NCI-H2029 treated with DMSO at 0.1 percent for 48 hours (cell line): ENCODE data around the gene ZNF783.
"Not testable (repeated sequence)": the region's sequence is repeated elsewhere in the genome, so short reads cannot be mapped to it uniquely, and the experiment has no call there.

Experiments
- DNase-seq: peaks from one replicate; lab custom pipeline; 2025; lab: John Stamatoyannopoulos, UW

ZNF783 gene

DNA sequence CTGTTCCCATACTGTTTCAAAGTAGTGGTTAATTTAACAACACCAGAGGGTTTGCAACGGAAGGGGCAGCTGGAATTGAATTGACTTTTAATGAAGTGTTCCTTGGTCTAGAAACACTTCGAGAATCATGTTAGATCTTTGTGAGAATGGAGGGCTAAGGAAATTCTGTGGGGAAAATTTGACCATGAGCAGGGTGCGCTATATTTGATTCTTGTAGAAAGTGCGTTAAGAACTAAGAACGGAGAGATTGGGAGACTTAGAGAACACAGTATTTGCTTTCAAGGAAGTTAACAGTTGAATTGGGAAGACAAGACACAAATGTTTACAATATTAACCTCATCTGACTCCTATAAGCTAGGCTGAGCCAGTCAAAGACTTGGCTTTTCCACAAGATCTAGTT lies 21.4 kb upstream of the ZNF783 start:
- DNase-seq = no peak

DNA sequence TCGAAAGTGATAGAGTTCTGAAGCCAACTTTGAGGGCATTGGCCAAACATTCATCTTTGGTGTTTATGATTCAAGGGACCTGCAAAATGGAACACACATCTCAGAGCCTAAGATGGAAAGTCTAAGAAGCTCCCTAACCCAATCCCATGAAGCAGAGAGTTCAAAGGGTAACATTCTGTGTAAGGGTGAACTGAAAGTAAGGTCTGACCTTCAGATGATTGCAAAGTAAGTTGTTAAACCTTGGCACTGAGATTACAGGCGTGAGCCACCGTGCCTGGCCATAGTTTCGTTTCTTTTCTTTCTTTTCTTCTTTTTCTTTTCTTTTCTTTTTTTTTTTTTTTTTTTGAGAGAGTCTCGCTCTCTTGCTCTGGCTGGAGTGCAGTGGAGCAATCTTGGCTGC lies 20.3 kb upstream of the ZNF783 start:
- DNase-seq = no peak

DNA sequence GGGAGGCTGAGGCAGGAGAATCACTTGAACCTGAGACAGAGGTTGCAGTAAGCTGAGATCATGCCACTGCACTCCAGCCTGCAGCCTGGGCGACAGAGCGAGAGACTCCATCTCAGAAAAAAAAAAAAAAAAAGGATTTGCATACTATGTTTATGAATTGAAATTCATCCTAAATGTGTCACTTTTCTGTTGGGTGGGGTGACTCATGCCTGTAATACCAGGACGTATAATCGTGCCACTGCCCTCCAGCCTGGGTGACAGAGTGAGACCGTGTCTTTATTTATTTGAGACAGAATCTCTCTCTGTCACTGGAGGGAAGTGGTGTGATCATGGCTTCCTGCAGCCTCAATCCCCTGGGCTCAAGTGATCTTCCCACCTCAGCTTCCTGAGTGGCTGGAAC lies 16.8 kb upstream of the ZNF783 start:
- DNase-seq = no peak

DNA sequence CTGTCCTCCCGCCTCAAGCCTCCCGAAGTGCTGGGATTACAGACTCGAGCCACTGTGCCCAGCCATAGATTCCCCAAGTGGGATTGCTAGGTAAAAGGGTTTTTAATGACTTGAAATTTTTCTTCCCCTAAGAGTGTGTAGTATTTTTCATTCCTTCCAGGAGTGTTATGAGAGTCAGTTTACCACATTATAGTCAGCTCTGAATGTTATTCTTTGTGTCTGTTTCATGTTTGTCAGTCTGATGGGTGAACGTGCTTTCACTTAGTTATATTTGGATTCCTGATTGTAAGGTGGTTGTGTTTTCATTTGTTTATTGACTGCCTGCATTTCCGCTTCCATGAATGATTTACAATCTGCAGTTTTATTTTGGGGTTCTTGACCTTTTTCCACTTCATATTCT lies 16.3 kb upstream of the ZNF783 start:
- DNase-seq = no peak

DNA sequence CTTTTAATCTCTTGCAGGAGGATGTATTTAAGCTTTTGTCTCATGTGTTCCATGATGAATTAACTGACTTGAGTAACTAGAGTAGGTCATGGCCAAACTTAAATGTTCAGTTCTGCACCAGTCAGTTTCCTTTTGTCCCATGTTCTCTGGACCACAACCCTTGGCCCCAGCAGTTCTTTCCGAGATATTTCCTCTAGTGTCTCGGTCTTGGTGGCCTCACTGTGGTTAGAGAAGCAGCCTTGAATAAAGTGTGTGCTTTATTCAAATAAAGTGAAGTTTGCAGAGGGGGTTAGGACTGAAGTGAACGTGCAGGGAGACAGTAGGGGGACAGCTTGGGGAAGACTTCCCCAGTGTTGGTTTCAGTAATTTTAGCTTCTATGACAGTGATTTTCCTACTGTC lies 13.2 kb upstream of the ZNF783 start:
- DNase-seq = no peak

DNA sequence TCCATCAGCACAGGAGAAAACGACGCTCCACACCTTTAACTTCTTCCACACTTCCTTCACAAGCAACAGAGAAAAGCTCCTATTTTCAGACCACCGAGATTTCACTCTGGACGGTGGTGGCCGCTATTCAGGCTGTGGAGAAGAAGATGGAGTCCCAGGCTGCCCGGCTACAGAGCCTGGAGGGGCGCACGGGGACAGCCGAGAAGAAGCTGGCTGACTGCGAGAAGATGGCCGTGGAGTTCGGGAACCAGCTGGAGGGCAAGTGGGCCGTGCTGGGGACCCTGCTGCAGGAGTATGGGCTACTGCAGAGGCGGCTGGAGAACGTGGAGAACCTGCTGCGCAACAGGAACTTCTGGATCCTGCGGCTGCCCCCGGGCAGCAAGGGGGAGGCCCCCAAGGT lies 11.8 kb upstream of the ZNF783 start:
- not testable (repeated sequence) for DNase-seq

DNA sequence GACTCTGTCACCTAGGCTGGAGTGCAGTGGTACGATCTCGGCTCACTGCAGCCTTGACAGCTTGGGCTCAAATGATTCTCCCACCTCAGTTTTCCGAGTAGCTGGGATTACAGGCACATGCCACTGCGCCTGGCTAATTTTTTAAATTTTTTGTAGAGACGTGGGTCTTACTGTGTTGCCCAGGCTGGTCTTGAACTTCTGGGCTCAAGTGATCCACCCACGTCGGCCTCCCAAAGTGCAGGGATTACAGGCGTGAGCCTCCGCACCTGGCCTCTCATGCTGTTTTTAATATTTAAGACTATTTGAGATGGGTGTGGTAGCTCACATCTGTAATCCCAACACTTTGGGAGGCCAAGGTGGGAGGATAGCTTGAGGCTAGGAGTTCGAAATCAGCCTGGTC lies 10.5 kb upstream of the ZNF783 start:
- not testable (repeated sequence) for DNase-seq

DNA sequence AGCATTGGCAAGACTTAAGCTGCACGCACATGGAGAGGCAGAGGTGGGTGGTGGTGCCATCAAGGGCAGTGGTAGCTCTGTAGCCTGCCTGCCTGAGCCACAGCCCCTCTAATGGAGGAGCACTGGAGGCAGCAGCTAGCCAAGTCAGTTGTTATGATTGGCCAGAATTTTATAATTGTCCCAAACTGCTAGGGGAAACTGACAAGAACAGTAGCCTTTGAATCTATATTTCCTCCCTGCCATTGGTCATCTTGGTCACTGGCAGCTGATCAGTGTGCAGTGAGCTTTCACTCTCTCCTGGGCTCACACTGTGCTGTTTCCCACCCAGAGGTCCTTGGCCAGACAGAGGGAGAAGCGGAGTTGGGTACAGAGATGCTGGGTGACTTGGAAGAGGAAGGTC lies 9.6 kb upstream of the ZNF783 start:
- no peak for DNase-seq

DNA sequence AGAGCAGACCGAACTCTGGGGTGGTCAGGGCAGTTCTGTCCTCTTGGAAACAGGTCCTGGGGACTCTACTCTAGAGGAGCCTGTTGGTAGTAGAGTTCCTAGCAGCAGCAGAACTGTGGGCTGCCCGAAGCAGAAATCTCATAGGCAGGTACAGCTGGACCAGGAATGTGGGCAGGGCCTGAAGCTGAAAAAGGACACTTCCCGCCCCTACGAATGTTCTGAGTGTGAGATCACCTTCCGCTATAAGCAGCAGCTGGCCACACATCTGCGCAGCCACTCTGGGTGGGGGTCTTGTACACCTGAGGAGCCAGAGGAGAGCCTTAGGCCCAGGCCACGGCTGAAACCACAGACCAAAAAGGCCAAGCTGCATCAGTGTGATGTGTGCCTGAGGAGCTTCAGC lies 8.3 kb upstream of the ZNF783 start:
- no peak for DNase-seq

DNA sequence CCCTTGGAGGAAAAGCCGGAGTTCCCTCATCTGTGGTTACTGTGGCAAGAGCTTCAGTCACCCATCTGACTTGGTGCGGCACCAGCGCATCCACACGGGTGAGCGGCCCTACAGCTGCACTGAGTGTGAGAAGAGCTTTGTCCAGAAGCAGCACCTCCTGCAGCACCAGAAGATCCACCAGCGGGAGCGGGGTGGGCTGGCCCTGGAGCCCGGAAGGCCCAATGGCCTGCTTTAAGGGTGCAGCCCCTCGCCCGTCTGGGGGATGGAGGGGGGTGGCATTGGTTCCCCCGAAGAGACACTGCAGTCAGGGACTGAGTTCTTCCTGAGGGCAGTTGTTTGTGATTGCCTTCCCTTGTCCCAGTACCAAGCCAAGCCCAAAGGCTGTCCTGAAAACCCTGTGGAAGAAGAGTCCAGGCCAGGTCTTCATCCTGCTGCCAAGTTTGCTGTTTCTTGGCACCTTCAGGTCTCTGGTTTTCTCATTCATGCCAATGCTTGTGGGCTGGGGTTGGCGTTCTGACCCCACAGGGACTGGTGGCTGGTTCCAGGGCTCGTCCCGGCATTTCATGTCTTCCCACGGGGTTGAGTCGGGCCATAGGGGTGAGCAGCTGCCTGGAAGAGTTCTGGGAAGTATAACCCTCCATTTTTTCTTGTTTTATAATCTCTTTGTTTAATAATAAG lies 7.7 kb upstream of the ZNF783 start:
- no peak for DNase-seq

DNA sequence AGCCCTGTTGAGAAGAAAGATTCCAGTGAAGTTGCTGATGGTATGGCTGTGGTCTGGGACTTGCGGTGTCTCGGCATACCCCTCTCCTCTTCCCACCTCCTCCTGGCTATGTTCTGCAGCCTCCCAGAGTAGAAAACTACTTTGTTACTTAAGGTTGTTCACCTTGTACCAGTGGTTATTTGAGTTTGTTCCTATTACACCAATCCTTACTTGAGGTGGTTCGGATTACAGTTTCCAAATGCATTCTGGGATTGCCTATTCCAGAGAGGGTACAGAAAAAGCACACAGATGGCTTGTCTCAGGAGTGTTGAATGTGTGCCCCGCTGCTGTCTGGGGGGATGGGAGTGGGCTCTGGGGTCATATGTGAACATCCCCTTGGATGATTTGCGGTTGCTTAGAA lies 6.8 kb upstream of the ZNF783 start:
- no peak for DNase-seq

DNA sequence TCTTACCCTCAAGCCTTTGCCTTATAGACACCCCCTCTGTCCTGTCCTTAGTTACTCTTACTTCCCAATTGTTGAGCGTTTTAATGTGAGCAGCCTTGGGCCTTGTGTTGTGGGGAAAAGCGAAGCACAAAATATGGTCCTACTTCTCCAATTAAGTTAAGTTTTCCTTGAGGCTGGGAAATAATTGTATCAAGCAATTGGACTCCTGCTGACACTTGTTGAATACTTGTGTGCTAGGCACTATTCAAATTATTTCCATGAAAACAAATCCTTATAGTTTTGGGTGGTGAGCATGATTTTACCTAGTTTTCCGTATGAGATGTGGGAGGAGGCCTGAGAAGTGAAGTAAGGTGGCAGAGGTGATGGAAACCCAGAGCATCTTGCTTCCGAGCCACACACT lies 5.4 kb upstream of the ZNF783 start:
- no peak for DNase-seq

DNA sequence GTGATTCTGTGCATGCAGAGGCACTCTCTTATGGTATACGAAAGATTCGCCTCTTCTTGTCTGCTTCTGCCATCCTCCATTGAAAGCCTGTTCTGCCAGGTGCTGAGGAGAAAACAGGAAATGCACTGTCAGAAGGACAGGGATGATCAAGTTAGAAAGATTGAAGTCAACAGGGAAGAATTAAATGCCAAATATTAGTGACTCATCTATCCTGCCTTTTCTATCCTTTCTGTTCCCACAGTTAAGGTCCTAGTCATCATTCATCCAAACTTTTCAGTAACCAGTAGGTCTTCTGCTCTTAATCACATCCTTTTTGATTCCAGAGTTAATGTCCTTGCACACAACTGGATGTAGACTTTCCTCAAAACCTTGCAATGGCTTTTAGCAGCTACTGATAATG lies 4.8 kb upstream of the ZNF783 start:
- no peak for DNase-seq

DNA sequence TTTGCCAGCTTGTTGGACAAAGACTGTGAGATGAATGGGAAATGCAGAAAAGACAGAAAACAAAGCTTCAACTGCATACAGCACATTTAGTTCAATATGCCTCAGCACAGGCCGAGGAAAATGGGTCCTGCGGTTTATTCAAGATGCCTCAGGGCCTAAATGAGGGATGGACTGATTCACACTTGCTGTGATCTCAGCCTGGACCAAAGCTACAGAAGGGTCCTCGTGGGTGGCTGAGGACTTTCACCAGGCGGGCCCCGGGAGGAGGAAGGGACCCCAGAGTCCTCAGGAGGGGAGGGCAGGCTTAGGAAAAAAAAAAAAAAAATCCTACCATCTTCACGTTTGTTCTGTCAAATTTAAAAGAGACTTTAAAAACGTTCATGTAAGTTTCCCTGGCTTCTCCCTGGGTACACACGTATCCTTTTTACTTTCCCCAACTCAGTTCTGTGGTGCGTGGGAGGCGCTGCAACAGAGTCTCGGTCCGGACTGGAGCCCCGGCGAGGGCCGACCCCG lies 624 bp upstream of the ZNF783 start:
- no peak for DNase-seq

DNA sequence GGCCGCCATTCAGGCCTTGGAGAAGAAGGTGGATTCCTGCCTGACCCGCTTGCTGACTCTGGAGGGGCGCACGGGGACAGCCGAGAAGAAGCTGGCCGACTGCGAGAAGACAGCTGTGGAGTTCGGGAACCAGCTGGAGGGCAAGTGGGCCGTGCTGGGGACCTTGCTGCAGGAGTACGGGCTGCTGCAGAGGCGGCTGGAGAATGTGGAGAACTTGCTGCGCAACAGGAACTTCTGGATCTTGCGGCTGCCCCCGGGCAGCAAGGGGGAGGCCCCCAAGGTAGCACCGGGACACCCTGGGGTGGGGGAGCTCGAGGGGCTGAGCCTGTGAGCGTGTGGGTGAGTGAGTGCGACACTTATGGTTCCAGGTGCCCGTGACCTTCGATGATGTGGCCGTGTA lies 4.5 kb downstream of the ZNF783 start:
- no peak for DNase-seq

DNA sequence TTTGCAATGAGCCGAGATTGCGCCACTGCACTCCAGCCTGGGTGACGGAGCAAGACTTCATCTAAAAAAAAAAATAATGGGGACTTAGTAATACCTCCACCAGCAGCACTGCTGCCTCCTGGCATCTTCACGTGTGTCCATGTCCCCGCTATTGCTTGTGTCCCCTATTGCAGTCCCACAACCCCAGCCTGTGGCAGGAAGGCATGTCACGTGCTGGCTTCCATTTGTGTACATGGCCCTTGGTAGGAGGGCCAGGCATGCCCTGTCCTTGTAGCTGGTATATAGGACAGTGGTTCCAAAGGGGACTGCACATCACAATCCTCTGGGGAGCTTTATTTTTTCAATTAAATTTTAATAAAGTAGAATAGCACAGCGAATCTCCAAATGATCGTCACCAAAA lies 5.7 kb downstream of the ZNF783 start:
- no peak for DNase-seq

DNA sequence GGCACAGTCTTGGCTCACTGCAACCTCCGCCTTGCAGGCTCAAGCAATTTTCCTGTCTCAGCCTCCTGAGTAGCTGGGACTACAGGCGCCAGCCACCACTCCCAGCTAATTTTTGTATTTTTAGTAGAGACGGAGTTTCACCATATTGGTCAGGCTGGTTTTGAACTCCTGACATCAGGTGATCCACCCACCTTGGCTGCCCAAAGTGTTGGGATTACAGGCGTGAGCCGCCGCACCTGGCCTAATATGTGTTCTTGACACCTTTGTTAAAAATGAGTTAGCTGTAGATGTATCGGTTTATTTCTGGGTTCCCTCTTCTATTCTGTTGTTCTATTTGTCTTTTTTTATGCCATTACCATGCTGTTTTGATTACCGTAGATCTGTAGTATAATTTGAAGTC lies 12.4 kb downstream of the ZNF783 start:
- DNase-seq = not testable (repeated sequence)

DNA sequence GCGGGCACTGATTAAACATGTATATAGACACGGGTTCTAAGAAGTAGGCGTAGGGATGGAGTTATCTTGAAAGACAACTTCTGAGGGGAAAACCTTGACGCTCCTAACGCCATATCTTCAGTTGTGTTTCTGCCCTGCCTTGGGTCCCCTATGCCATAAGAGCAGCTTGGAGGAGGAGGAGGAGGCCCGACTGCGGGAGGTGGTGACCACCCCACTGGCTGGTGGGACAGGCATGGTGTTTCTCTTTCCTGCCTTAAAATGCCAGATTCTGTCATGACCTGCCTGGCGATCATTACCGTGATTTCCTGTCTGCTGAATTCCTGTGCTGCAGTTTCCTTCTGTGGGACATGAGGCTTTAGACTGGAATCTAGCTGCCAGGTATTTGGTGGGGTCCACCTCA lies 15.9 kb downstream of the ZNF783 start:
- no peak for DNase-seq

DNA sequence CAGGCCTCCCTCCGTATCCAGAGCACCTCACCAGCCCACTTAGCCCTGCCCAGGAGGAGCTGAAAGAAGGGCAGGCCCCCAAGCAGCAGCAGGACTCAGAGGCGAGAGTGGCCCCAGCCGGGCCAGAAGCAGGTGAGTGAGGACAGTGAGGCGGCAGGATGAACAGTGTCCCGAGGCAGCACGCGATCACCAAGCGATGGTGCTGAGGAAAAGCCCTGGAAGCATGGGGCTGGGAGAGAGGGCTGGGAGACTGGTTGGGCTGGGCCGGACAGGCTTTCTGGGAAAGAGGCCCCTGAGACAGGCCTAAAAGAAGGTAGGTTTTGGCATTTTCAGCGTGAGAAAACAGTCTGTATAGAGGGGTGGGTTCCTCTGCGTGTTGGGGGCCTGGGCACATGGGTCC lies 16.4 kb downstream of the ZNF783 start:
- no peak for DNase-seq

DNA sequence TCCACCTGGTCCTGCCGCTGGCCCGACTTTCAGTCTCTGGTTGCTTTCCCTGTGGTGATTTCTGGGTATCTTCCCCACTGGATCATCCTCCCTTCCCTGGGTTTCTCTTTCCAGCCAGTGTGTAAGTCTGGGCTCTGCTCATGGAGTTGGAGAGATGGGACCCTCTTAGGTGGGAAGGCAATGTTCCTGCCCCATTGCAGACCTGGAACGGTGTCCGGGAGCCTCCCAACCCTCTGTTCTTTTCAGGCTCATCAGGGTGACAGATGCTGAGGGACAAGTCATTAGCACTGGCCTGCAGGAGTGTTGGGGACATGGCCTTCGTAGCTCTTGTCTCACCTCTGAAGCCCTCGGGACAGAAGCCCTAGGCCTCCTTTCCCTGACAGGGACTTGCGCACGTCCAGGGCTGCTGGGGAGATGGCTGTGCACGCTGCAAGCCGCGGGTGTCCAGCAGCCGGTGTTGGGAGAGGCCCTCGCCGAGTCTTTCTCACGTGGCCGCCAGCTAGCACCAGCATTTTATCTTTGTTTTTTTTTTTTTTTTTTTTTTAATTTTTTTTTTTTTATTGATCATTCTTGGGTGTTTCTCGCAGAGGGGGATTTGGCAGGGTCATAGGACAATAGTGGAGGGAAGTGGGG lies 17.2 kb downstream of the ZNF783 start:
- no peak for DNase-seq

DNA sequence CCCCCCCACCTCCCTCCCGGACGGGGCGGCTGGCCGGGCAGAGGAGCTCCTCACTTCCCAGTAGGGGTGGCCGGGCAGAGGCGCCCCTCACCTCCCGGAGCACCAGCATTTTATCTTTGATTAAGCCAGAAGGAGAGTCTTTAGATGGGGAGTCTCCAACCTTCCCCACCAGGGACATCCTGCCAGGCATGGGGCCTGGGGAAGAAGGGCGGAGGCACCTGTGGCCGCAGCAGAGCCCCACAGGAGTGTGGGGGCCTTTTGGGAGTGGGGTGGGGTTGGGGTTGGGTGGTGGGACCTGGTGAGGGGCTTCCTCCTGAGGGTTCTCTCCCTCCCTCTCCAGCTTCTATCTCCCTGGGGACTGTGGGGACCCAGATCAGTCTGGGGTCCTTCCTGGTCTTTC lies 18.2 kb downstream of the ZNF783 start:
- no peak for DNase-seq

DNA sequence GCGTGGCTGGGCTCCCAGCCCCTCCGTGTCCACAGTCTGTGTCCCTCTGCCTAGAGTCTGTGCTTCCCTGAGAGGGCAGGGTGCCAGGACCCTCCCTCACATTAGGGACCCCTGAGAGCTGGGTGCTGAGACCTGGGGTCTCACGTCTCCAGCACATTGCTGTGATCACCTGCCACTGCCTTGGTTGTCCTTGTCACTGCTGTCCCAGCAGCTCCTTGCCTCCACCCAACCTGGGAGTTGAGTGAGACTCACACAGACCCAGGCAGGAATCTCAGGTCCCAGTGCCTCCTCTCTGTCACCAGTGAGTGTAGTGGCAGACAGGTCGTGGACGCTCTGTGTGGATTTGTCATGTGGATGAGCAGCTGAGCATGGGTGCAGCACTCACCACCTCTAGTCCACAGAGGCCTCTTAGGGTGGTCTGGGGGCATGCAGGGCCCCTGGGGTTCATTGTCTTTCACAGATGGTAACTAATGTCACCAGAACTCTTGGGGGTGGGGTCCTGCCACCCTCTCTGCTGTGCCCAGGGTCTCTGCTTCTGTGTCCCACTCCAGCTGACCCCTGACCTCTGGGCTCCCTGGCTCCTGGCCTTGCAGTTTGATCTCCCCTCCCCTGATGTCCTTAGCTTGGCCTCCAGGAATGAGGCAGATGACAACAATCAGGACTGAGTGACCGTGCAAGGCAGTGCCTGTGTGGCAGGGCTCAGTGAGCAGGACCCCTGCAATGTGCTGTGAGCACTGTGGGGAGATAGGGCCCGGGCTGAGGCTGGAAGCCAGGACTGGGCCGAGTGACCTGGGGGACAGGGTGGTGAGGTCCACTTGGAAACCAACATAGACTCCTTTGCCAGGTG lies 18.9 kb downstream of the ZNF783 start:
- no peak for DNase-seq
